ENCODE measurements around the gene CHST3.
"Not testable (repeated sequence)": the region's sequence is repeated elsewhere in the genome, so short reads cannot be mapped to it uniquely, and the experiment has no call there.

The CHST3 gene, protein sequence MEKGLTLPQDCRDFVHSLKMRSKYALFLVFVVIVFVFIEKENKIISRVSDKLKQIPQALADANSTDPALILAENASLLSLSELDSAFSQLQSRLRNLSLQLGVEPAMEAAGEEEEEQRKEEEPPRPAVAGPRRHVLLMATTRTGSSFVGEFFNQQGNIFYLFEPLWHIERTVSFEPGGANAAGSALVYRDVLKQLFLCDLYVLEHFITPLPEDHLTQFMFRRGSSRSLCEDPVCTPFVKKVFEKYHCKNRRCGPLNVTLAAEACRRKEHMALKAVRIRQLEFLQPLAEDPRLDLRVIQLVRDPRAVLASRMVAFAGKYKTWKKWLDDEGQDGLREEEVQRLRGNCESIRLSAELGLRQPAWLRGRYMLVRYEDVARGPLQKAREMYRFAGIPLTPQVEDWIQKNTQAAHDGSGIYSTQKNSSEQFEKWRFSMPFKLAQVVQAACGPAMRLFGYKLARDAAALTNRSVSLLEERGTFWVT

DNA sequence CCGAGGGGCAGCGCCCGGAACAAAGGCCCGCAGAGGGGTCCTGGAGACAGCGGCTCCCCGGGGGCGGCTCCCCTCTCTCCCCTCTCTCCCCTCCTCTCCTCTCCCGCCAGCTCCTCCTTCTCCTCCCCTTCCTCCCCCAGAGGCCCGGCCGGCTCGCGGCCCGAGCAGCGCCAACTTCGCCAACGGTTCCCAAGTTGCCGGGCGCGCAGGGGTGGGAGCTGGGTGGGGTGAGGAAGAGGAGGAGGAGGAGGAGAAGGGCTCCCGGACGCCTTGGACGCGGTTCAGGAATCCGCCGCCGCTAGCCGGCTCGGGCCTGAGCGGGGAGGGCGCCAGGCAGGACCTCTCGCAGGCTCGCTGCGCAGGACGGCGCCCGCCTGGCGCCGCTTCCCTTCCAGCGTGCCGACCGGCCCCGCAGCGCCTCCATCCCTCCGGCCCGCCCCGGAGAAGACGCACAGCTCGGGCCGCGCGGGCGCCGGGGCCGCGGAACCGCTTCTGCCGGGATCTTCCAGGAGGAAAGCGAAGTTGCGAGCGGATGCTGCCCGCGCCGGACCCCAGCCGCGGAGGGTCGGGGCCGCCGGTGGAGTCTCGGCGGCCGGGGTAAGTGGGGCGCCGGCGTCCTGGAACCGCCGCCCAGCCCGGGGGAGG, at the start of gene CHST3:
Gene CHST3 (plus strand): TSS at position 298 of the 645 bp plus-strand sequence. CDS start 41,448 bp downstream, outside the sequence.
- no peak for DNase-seq (ENCODE audit: low read depth, low spot score)

GRCh38 chr10:71916827-71917226, 47.4 kb upstream of the CHST3 start:
- no peak for DNase-seq (ENCODE audit: low read depth, low spot score)

- DNase-seq (ENCODE audit: low read depth, low spot score), result no peak
Observed at GRCh38 chr10:71918992-71919391, 45.2 kb upstream of the CHST3 start.

- not testable (repeated sequence) for DNase-seq (ENCODE audit: low read depth, low spot score)
Observed at GRCh38 chr10:71919956-71920539, 44.1 kb upstream of the CHST3 start.

GRCh38 chr10:71920540-71921323, 43.5 kb upstream of the CHST3 start:
- DNase-seq (ENCODE audit: low read depth, low spot score), result no peak

GRCh38 chr10:71921324-71922027, 42.7 kb upstream of the CHST3 start:
- no peak for DNase-seq (ENCODE audit: low read depth, low spot score)

- no peak for DNase-seq (ENCODE audit: low read depth, low spot score)
Observed at GRCh38 chr10:71923138-71923692, 41.0 kb upstream of the CHST3 start.

DNA sequence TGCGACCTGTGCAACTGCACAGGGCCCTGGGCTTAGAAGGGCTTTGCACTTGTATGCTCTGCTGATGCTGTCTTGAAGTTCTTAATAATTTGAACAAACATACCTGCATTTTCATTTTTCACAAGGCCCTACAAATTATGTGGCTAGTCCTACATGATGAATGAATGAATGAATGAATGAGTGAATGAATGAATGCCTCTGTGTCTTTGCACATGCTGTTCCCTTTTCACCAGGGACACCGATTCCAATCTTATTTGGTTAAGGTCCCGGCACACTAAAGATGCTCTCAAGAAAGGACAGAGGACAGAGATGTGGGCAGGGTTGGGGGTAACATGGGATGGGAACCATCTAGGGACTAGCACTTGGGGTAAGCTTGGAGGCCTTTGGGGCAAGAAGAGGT, 39.4 kb upstream of the CHST3 start:
- DNase-seq (ENCODE audit: low read depth, low spot score), result no peak

DNA sequence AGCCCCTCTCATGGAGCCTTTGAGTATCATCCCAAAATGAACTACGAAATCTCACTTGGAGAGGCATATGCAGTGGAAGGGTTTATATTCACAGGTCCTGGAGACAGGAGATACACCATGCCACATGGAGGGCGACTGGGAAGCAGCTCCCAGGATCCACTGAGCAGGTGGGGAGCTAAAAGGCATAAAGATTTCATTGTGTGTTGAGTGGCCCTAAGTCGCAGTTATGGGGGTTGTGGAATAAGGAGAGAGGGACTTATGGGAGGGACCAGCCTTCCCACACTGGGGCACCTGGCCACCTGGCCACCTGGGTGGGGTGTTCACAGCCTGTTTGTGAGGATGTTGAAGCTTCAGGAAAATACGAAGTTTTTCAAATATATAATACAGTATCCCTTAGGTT, 37.0 kb upstream of the CHST3 start:
- no peak for DNase-seq (ENCODE audit: low read depth, low spot score)

- no peak for DNase-seq (ENCODE audit: low read depth, low spot score)
Observed at GRCh38 chr10:71927776-71928592, 36.2 kb upstream of the CHST3 start.

- no peak for DNase-seq (ENCODE audit: low read depth, low spot score)
Observed at GRCh38 chr10:71931295-71931694, 32.9 kb upstream of the CHST3 start.

DNA sequence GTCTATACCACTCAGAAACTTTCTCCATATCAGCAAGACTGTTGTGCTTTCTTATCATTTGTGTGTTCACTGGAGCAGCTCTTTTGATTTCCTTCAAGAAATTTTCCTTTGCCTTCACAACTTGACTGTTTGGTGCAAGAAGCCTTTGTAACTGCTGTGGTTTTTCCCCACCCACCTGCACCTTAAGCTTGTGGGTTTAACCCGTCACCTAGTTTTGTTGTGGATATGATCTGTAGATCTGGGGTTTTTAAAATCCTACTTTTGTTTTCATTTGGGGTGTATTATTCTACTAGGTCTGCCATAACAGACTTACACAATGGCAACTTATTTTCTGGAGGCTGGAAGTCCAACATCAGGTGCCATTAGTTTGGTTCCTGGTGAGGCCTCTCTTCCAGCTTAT, 30.5 kb upstream of the CHST3 start:
- DNase-seq (ENCODE audit: low read depth, low spot score), result no peak

DNA sequence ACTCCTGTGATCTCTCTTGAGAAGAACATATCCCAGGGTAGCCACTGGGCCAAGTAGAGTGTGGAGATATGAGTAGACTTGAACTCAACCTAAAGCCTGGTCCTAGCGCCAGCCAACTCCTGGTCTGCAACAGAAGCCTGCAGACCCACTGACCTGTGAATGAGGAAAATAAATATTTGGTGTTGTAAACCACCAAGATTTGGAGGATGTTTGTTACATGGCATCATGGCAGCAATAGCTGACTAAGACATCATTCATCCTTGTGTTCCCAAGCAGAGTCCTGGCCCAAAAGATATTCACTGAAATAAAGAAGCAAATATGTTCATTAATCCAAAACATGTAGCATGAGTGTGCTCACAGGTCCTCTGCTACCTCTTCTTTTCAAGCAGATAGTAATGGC, 26.0 kb upstream of the CHST3 start:
- DNase-seq (ENCODE audit: low read depth, low spot score), result no peak

DNA sequence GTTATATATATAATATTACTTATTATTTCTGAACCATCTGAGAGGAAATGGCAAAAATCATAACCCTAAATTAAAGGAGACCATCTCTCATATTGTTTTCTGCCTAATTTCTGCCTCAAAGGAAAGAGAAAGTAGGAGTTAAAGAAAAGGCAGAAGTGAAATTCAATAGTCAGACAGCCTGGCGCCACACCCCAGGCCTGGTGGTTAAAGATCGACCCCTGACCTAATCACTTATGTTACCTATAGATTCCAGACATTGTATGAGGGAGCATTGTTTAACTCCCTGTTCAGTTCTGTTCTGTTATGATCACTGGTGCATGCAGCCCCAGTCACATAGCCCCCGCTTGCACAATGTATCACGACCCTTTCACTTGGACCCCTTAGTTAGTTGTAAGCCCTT, 24.9 kb upstream of the CHST3 start:
- DNase-seq (ENCODE audit: low read depth, low spot score), result no peak

DNA sequence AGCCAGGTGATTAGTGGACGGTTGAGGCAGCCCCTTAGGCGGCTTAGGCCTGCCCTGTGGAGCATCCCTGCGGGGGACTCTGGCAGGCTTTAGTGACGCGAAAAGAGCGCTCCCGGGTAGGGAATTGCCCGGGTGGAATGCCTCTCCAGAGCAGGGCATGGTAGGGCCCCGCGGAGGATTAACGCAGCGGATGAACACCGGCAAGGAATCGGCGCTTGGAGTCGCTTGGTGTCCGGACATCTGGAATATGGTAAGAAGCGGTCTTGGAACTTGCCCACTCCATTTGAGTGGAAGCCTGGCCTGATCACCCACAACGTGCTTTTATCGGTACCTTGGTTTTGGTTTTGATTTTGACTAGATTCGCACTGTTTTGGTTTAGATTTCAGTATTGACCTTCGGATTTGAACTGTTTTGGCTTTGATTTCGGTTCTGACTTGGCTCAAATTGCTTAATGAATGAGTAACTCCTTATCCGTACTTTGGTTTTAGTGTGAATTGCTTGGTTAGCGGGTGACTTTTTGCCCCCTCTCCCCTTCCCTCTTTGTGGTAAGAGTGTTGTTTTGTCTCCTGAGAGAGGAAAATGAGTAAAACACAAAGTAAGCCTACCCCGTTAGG, 24.2 kb upstream of the CHST3 start:
- no peak for DNase-seq (ENCODE audit: low read depth, low spot score)

- DNase-seq (ENCODE audit: low read depth, low spot score), result no peak
Observed at GRCh38 chr10:71940752-71941151, 23.4 kb upstream of the CHST3 start.

DNA sequence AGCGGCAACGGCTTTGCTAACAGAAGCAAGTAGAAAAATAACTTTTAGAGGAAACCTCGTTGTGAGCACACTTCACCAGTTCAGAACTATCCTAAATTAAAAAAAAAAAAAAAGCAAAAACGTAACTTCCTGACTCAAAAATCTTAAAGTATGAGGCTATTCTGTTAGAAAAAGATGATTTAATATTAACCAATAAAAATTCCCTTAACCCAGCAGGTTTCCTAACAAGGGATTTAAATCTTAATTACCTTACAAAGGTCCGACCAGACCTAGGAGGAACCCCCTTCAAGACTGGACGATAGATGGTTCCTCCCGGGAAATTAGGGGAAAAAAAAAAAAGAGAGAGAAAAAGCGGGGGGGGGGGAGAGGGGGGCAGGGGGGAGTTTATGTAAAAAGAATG, 22.9 kb upstream of the CHST3 start:
- DNase-seq (ENCODE audit: low read depth, low spot score), result no peak

DNA sequence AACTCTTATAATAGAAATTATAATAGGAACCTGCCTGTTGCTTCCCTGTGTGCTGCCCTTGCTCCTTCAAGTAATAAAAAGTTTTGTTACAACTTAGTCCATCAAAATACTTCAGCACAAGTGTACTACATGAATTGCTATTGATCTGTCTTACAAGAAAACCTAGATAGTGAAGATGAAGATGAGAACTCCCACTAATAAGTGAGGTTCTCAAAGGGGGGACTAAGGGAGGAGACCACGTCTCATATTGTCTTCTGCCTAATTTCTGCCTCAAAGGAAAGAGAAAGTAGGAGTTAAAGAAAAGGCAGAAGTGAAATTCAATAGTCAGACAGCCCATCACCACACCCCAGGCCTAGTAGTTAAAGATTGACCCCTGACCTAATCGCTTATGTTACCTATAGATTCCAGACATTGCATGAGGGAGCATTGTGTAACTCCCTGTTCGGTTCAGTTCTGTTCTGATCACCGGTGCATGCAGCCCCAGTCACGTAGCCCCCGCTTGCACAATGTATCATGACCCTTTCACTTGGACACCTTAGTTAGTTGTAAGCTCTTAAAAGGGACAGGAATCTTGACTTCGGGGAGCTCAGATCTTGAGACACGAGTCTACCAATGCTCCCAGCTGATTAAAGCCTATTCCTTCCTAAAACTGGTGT, 18.2 kb upstream of the CHST3 start:
- DNase-seq (ENCODE audit: low read depth, low spot score), result no peak

DNA sequence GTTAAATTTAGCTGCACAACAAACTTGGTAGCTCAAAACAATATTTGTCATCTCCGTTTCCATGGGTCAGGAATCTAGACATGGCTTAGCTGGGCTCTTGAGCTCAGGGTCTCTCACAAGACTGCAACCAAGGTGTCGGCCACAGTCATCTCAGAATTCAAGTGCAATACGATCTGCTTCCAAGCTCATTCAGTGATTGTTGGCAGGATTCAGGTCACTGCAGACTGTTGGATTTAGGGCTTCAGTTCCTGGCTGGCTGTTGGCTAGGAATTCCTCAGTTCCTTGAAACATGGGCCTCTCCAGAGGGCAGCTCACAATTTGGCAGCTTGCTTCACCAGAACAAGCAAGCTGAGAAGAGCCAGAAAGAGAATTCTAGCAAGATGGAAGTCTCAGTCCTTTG, 17.5 kb upstream of the CHST3 start:
- no peak for DNase-seq (ENCODE audit: low read depth, low spot score)

All from smooth muscle cell of the brain vasculature (primary cell).